Keratinocyte (primary cell): ENCODE data around the gene PLSCR3. TPM values are rescaled to one million over a fixed set of nuclear protein-coding genes. Genes with fewer than 3 reads are reported as not detected.

Experiments used
- DNase-seq: peaks from one replicate; pipeline ENCODE4 v3.0.0-alpha.2; 2011; ENCODE audit warnings: low read depth, missing footprints, low spot score
- FAIRE-seq: peaks from 2 replicates; lab custom pipeline; 2011; peaks lifted over from hg19 to GRCh38; lab: Jason Lieb, UNC
- H2AFZ ChIP-seq: 2 replicates; pipeline ENCODE4 v1.6.0; 2012; ENCODE audit warnings: low read length, control low read depth, inconsistent platforms; ENCODE audit not compliant: control insufficient read depth
- H3K27ac ChIP-seq: 2 replicates; pipeline ENCODE4 v1.5.1; 2011; ENCODE audit warnings: low read length; ENCODE audit not compliant: control insufficient read depth, insufficient read depth
- H3K27me3 ChIP-seq: 3 replicates; pipeline ENCODE4 v1.6.0; 2011; ENCODE audit warnings: low read length; ENCODE audit not compliant: control insufficient read depth, insufficient read depth; ENCODE audit errors: extremely low read depth
- H3K36me3 ChIP-seq, 2 experiments: 2 replicates in 1 of 2; 3 replicates in 1 of 2; pipeline ENCODE4 v1.5.1; 2011; ENCODE audit warnings: low read length in 2 of 2, mild to moderate bottlenecking in 1 of 2; ENCODE audit not compliant: control insufficient read depth in 2 of 2, insufficient read depth in 2 of 2; ENCODE audit errors: extremely low read depth in 1 of 2
- H3K4me1 ChIP-seq: 3 replicates; pipeline ENCODE4 v1.5.1; 2011; ENCODE audit warnings: low read length; ENCODE audit not compliant: control insufficient read depth, insufficient read depth; ENCODE audit errors: extremely low read depth
- H3K4me2 ChIP-seq: 3 replicates; pipeline ENCODE4 v1.6.0; 2011; ENCODE audit warnings: low read depth, low read length; ENCODE audit not compliant: control insufficient read depth, insufficient read depth; ENCODE audit errors: extremely low read depth
- H3K4me3 ChIP-seq, 3 experiments: fragments of 200-600 bp in 1 of 3; sonication (generic) in 1 of 3; 2 replicates in 2 of 3; 3 replicates in 1 of 3; pipeline ENCODE4 v1.5.1; 2011 to 2016; ENCODE audit warnings: low read length in 3 of 3, mild to moderate bottlenecking in 3 of 3, control low read depth in 2 of 3, inconsistent platforms in 1 of 3, low read depth in 1 of 3, mixed read lengths in 1 of 3, mixed run types in 1 of 3, moderate library complexity in 1 of 3; ENCODE audit not compliant: control insufficient read depth in 2 of 3, insufficient read depth in 2 of 3; ENCODE audit errors: extremely low read depth in 1 of 3
- H3K79me2 ChIP-seq: 2 replicates; pipeline ENCODE4 v1.6.0; 2012; ENCODE audit warnings: low read length; ENCODE audit not compliant: control insufficient read depth, insufficient read depth
- H3K9ac ChIP-seq: 3 replicates; pipeline ENCODE4 v1.6.0; 2011; ENCODE audit warnings: low read length; ENCODE audit not compliant: control insufficient read depth, insufficient read depth; ENCODE audit errors: extremely low read depth
- H3K9me1 ChIP-seq: 3 replicates; pipeline ENCODE4 v1.6.0; 2011; ENCODE audit warnings: low read length; ENCODE audit not compliant: control insufficient read depth, insufficient read depth; ENCODE audit errors: extremely low read depth
- H3K9me3 ChIP-seq: 2 replicates; pipeline ENCODE4 v1.5.1; 2012; ENCODE audit warnings: low read depth, low read length; ENCODE audit not compliant: control insufficient read depth
- H4K20me1 ChIP-seq: 3 replicates; pipeline ENCODE4 v1.6.0; 2011; ENCODE audit warnings: low read length; ENCODE audit not compliant: control insufficient read depth, insufficient read depth; ENCODE audit errors: extremely low read depth
- EZH2 ChIP-seq: IDR thresholded peaks from one replicate; pipeline ENCODE4 v1.6.1; 2012; ENCODE audit warnings: inconsistent platforms, mild to moderate bottlenecking, low read length, moderate library complexity
- dilution Hi-C: fragments of 300-500 bp; cut with MboI; formaldehyde crosslinking; loops from one replicate; pipeline ENCODE4 v1.7.0; 2020; ENCODE audit warnings: low sequenced_read_pairs; ENCODE audit not compliant: extremely low pct_ligation_motif_present
- polyA plus RNA-seq, 5 experiments: library from polyadenylated mRNA; depleted of rRNA in 3 of 5; stranded (reverse) in 3 of 5; stranded (forward) in 1 of 5; unstranded in 1 of 5; fragments of >200 nt; gene quantifications; 1 replicate in 1 of 5; 2 replicates in 3 of 5; 3 replicates in 1 of 5; pipeline versions ENCODE4 v1.2.1 to v1.2.3, GENCODE V29; 2011 to 2012; ENCODE audit warnings: missing spikeins in 2 of 5, low read depth in 1 of 5, low replicate concordance in 1 of 5
- TF ChIP-seq, protein P1 (sequence below), 3 experiments: IDR thresholded peaks in 1 of 3; conservative IDR thresholded peaks in 1 of 3; optimal IDR thresholded peaks in 1 of 3; 2 replicates in 2 of 3; 3 replicates in 1 of 3; pipeline versions ENCODE3 to v1.5.1; 2011; ENCODE audit warnings: low read length in 3 of 3, mild to moderate bottlenecking in 3 of 3, moderate library complexity in 2 of 3, control low read depth in 1 of 3, inconsistent platforms in 1 of 3; ENCODE audit not compliant: insufficient read depth in 2 of 3; ENCODE audit errors: extremely low read depth in 1 of 3

Gene PLSCR3
- polyA plus RNA-seq, 1 donor (not counting 4 experiments of a cell fraction or from before 2014, with no cell fraction given), result 30.5 TPM

DNA sequence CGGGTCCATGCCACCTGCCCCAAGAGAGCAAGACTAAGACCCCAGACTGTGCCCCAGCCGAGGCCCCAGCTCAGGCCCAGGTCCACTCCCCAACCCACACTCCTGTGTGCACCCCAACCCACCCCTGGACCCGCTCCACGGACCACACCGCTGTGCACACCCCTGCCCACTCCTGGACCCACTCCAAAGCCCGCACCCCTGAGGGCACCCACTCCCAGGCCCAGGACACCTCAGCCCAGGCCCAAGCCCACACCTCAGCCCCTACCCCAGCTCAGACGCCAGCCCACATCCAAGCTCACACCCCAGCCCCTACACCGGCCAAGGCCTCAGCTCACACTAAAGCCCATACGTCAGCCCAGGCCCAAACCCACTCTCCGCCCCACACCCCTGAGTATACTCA lies 35.4 kb upstream of the PLSCR3 start:
- H2AFZ ChIP-seq, result no peak overlapping the region
- H3K4me2 ChIP-seq, result no peak overlapping the region
- DNase-seq (no peak), FAIRE-seq (no peak)
- no peaks in the 10 kb centered on the region for H3K9me3 ChIP-seq
- H3K9ac ChIP-seq, result no peak overlapping the region
- dilution Hi-C loops, result no loop called here
- TF ChIP-seq EZH2, result no peak
- TF ChIP-seq, protein P1, sequence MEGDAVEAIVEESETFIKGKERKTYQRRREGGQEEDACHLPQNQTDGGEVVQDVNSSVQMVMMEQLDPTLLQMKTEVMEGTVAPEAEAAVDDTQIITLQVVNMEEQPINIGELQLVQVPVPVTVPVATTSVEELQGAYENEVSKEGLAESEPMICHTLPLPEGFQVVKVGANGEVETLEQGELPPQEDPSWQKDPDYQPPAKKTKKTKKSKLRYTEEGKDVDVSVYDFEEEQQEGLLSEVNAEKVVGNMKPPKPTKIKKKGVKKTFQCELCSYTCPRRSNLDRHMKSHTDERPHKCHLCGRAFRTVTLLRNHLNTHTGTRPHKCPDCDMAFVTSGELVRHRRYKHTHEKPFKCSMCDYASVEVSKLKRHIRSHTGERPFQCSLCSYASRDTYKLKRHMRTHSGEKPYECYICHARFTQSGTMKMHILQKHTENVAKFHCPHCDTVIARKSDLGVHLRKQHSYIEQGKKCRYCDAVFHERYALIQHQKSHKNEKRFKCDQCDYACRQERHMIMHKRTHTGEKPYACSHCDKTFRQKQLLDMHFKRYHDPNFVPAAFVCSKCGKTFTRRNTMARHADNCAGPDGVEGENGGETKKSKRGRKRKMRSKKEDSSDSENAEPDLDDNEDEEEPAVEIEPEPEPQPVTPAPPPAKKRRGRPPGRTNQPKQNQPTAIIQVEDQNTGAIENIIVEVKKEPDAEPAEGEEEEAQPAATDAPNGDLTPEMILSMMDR (optimal IDR thresholded peaks at IDR 0.05 in 1 of 3, IDR thresholded peaks at IDR 0.05 in 1 of 3, conservative IDR thresholded peaks at IDR 0.05 in 1 of 3; ENCODE audit: extremely low read depth in 1 of 3, insufficient read depth in 2 of 3, low read length in 3 of 3), result no peak
- H3K79me2 ChIP-seq, result no peaks in the 10 kb centered on the region
- H3K36me3 ChIP-seq, result no peaks in the 10 kb centered on the region
- H3K27ac ChIP-seq, result no peak overlapping the region
- H4K20me1 ChIP-seq, result no peaks in the 10 kb centered on the region
- no peak overlapping the region for H3K4me3 ChIP-seq
- H3K9me1 ChIP-seq, result no peaks in the 10 kb centered on the region
- no peaks in the 10 kb centered on the region for H3K27me3 ChIP-seq
- no peaks in the 10 kb centered on the region for H3K4me1 ChIP-seq

DNA sequence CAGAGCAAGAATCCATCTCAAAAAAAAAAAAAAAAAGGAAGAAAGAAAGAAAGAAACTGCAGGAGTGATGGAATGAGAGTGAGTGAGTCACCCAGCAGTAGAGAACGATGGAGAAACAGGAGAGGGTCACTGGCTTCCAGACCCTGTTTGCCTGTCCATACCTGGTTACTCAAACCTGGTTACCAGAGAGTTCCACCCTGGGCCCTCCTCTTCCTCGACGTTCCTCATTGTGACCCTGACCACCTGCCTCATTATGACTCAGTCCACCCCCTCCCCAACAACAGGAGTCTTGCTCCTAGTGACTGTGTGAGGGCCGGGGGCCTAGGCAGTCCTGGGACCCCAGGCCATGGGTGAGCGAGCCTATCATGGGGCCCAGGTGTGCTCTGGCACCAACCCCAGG lies 34.2 kb upstream of the PLSCR3 start, which contains the start of gene SPEM3:
TSS of gene SPEM3 (plus strand) at position 301 of the 400 bp plus-strand sequence. CDS start at position 347, 46 bp downstream.
- DNase-seq (no peak), FAIRE-seq (no peak)
- no peak within 1 kb of the TSS for H3K4me2 ChIP-seq
- TF ChIP-seq, protein P1 (optimal IDR thresholded peaks at IDR 0.05 in 1 of 3, IDR thresholded peaks at IDR 0.05 in 1 of 3, conservative IDR thresholded peaks at IDR 0.05 in 1 of 3; ENCODE audit: extremely low read depth in 1 of 3, insufficient read depth in 2 of 3, low read length in 3 of 3), result no peak
- TF ChIP-seq EZH2, result no peak
- H3K4me1 ChIP-seq, result no peaks in the 10 kb centered on the region
- dilution Hi-C loops, result no loop called here
- H3K4me3 ChIP-seq, result no peak within 1 kb of the TSS
- no peaks in the 10 kb centered on the region for H3K36me3 ChIP-seq
- H3K9ac ChIP-seq, result no peak within 1 kb of the TSS
- no peaks in the 10 kb centered on the region for H3K27me3 ChIP-seq
- H3K9me3 ChIP-seq, result no peaks in the 10 kb centered on the region
- no peaks in the 10 kb centered on the region for H3K79me2 ChIP-seq
- H3K9me1 ChIP-seq, result no peaks in the 10 kb centered on the region
- no peak within 1 kb of the TSS for H2AFZ ChIP-seq
- no peaks in the 10 kb centered on the region for H4K20me1 ChIP-seq
- H3K27ac ChIP-seq, result no peak within 1 kb of the TSS
